SK-N-SH treated with all-trans-retinoic acid at 6 μM for 48 hours (cell line): ENCODE measurements around the gene KCNT2.

Source experiments
- ATAC-seq: fragments of 200-7000 bp; cut with Tn5 transposase; 3 replicates; pipeline ENCODE4 v1.9.1; 2020; ENCODE audit warnings: mild to moderate bottlenecking, moderate library complexity
- BACH2 ChIP-seq: fragments of 250-450 bp; sonication (Bioruptor Pico); IDR thresholded peaks from 2 replicates; pipeline ENCODE4 v1.9.0; 2021; ENCODE audit warnings: mild to moderate bottlenecking, borderline replicate concordance
- CREB5 ChIP-seq: fragments of 250-450 bp; sonication (Bioruptor Pico); IDR thresholded peaks from 2 replicates; pipeline ENCODE4 v1.5.1; 2020; ENCODE audit warnings: low read depth, mild to moderate bottlenecking, moderate library complexity
- CSDC2 ChIP-seq: fragments of 250-450 bp; sonication (Bioruptor Pico); IDR thresholded peaks from 2 replicates; pipeline ENCODE4 v1.5.0; 2020; ENCODE audit warnings: mild to moderate bottlenecking, moderate library complexity
- CSRNP3 ChIP-seq: fragments of 250-450 bp; sonication (Bioruptor Pico); IDR thresholded peaks from 2 replicates; pipeline ENCODE4 v1.5.1; 2021; ENCODE audit warnings: mild to moderate bottlenecking, moderate library complexity
- ESRRG ChIP-seq: fragments of 250-450 bp; sonication (Bioruptor Pico); IDR thresholded peaks from 2 replicates; pipeline ENCODE4 v1.6.1; 2021; ENCODE audit warnings: mild to moderate bottlenecking
- GLIS3 ChIP-seq: fragments of 250-450 bp; sonication (Bioruptor Pico); IDR thresholded peaks from 2 replicates; pipeline ENCODE4 v1.5.0; 2020; ENCODE audit warnings: mild to moderate bottlenecking, moderate library complexity
- ISL1 ChIP-seq: fragments of 250-450 bp; sonication (Bioruptor Pico); IDR thresholded peaks from 2 replicates; pipeline ENCODE4 v2.1.2; 2022; ENCODE audit warnings: mild to moderate bottlenecking, moderate library complexity
- OSR1 ChIP-seq: fragments of 250-450 bp; sonication (Bioruptor Pico); IDR thresholded peaks from 2 replicates; pipeline ENCODE4 v1.8.0; 2022; ENCODE audit warnings: moderate library complexity, mild to moderate bottlenecking, inconsistent platforms
- PATZ1 ChIP-seq: fragments of 250-450 bp; sonication (Bioruptor Pico); IDR thresholded peaks from 2 replicates; pipeline ENCODE4 v1.8.0; 2020; ENCODE audit warnings: mild to moderate bottlenecking, moderate library complexity, borderline replicate concordance
- POU6F1 ChIP-seq: fragments of 250-450 bp; sonication (Bioruptor Pico); IDR thresholded peaks from 2 replicates; pipeline ENCODE4 v1.8.0; 2021; ENCODE audit warnings: low read depth, mild to moderate bottlenecking, moderate library complexity, borderline replicate concordance
- PPARA ChIP-seq: fragments of 250-450 bp; sonication (Bioruptor Pico); IDR thresholded peaks from 2 replicates; pipeline ENCODE4 v1.5.0; 2020; ENCODE audit warnings: mild to moderate bottlenecking, borderline replicate concordance
- RARB ChIP-seq: fragments of 250-450 bp; sonication (Bioruptor Pico); IDR thresholded peaks from 2 replicates; pipeline ENCODE4 v1.8.0; 2021; ENCODE audit warnings: mild to moderate bottlenecking, moderate library complexity
- SNAI2 ChIP-seq: fragments of 250-450 bp; sonication (Bioruptor Pico); IDR thresholded peaks from 2 replicates; pipeline ENCODE4 v1.5.0; 2020; ENCODE audit warnings: mild to moderate bottlenecking, moderate library complexity
- TCF4 ChIP-seq: fragments of 250-450 bp; sonication (Bioruptor Pico); IDR thresholded peaks from 2 replicates; pipeline ENCODE4 v1.8.0; 2021; ENCODE audit warnings: mild to moderate bottlenecking, moderate library complexity, borderline replicate concordance
- TOX ChIP-seq: fragments of 250-450 bp; sonication (Bioruptor Pico); IDR thresholded peaks from 2 replicates; pipeline ENCODE4 v1.8.0; 2021; ENCODE audit warnings: mild to moderate bottlenecking, moderate library complexity, borderline replicate concordance
- TSHZ2 ChIP-seq: fragments of 250-450 bp; sonication (Bioruptor Pico); IDR thresholded peaks from 2 replicates; pipeline ENCODE4 v1.5.0; 2020; ENCODE audit warnings: mild to moderate bottlenecking, moderate library complexity
- ZC3H10 ChIP-seq: fragments of 250-450 bp; sonication (Bioruptor Pico); IDR thresholded peaks from 2 replicates; pipeline ENCODE4 v1.5.1; 2021; ENCODE audit warnings: mild to moderate bottlenecking, moderate library complexity
- ZFP3 ChIP-seq: fragments of 250-450 bp; sonication (Bioruptor Pico); IDR thresholded peaks from 2 replicates; pipeline ENCODE4 v1.5.0; 2020; ENCODE audit warnings: mild to moderate bottlenecking, moderate library complexity
- ZFP30 ChIP-seq: fragments of 450-650 bp; formaldehyde crosslinking; IDR thresholded peaks from 2 replicates; pipeline ENCODE4 v1.5.0; 2022; ENCODE audit warnings: mild to moderate bottlenecking, moderate library complexity
- ZNF565 ChIP-seq: fragments of 450-650 bp; formaldehyde crosslinking; conservative IDR thresholded peaks from 2 replicates; pipeline ENCODE4 v1.5.0; 2020; ENCODE audit warnings: low read depth, mild to moderate bottlenecking, moderate library complexity
- ZNF70 ChIP-seq: fragments of 450-650 bp; formaldehyde crosslinking; IDR thresholded peaks from 2 replicates; pipeline ENCODE4 v1.5.0; 2020; ENCODE audit warnings: mild to moderate bottlenecking, moderate library complexity
- ZNF8 ChIP-seq: fragments of 450-650 bp; formaldehyde crosslinking; IDR thresholded peaks from 2 replicates; pipeline ENCODE4 v1.5.0; 2020; ENCODE audit warnings: mild to moderate bottlenecking, moderate library complexity

Gene KCNT2

GRCh38 chr1:196546272-196547111, 61.7 kb downstream of the KCNT2 start:
- ATAC-seq = no peak
- TF ChIP-seq SNAI2 (CRISPR knock-in tag) (no peak), POU6F1 (CRISPR knock-in tag) (no peak), ESRRG (CRISPR knock-in tag) (no peak), TOX (CRISPR knock-in tag) (no peak), PATZ1 (CRISPR knock-in tag) (no peak), ISL1 (CRISPR knock-in tag) (no peak), TSHZ2 (CRISPR knock-in tag) (no peak), CSDC2 (no peak), CSRNP3 (no peak), TCF4 (CRISPR knock-in tag) (no peak)

GRCh38 chr1:196545222-196545621, 63.0 kb downstream of the KCNT2 start:
- no peak for ATAC-seq
- TF ChIP-seq ZNF70 (CRISPR knock-in tag) (no peak), ZNF8 (no peak), POU6F1 (CRISPR knock-in tag) (no peak)

GRCh38 chr1:196544617-196545016, 63.6 kb downstream of the KCNT2 start:
- TF ChIP-seq RARB (CRISPR knock-in tag) = no peak
- no peak for TF ChIP-seq TCF4 (CRISPR knock-in tag)
- TF ChIP-seq ZFP3 (CRISPR knock-in tag) = no peak
- TF ChIP-seq PPARA (CRISPR knock-in tag) = no peak
- no peak for TF ChIP-seq ISL1 (CRISPR knock-in tag)
- TF ChIP-seq TOX (CRISPR knock-in tag) = no peak
- no peak for TF ChIP-seq ZFP30
- TF ChIP-seq OSR1 (CRISPR knock-in tag) = no peak
- TF ChIP-seq TSHZ2 (CRISPR knock-in tag) = no peak
- no peak for TF ChIP-seq GLIS3
- no peak for TF ChIP-seq ZNF8
- TF ChIP-seq CSDC2 = no peak
- no peak for TF ChIP-seq ZC3H10
- no peak for TF ChIP-seq BACH2 (CRISPR knock-in tag)
- no peak for TF ChIP-seq CREB5 (CRISPR knock-in tag)
- TF ChIP-seq ZNF565 (CRISPR knock-in tag) = no peak
- TF ChIP-seq CSRNP3 = no peak
- no peak for ATAC-seq
